GM23338 (cell line): ENCODE measurements around the gene NEURL1.

ENCODE experiments used
- CREB1 ChIP-seq: fragments of 250-450 bp; sonication (Bioruptor Pico); IDR thresholded peaks from 2 replicates; pipeline ENCODE4 v1.5.0; 2020; ENCODE audit warnings: low read depth, mild to moderate bottlenecking, moderate library complexity
- CTCF ChIP-seq, 2 experiments: fragments of 200-600 bp in 1 of 2; sonication (generic) in 1 of 2; conservative IDR thresholded peaks; 2 replicates each; pipeline versions ENCODE4 v1.5.1 to v1.6.1; 2016 to 2017; ENCODE audit warnings: antibody characterized with exemption in 2 of 2, low read depth in 2 of 2, mild to moderate bottlenecking in 2 of 2, moderate library complexity in 1 of 2
- ETS1 ChIP-seq: IDR thresholded peaks from 2 replicates; pipeline ENCODE4 v1.6.1; 2016; ENCODE audit warnings: antibody characterized with exemption
- EZH2 ChIP-seq: fragments of 200-600 bp; sonication (generic); IDR thresholded peaks from one replicate; pipeline ENCODE4 v1.8.0; 2017; ENCODE audit warnings: antibody characterized with exemption, mild to moderate bottlenecking, low read depth; ENCODE audit not compliant: unreplicated experiment
- NANOG ChIP-seq: IDR thresholded peaks from 2 replicates; pipeline ENCODE4 v1.6.1; 2016; ENCODE audit warnings: antibody characterized with exemption, borderline replicate concordance
- POLR2AphosphoS5 ChIP-seq: IDR thresholded peaks from 2 replicates; pipeline ENCODE4 v1.6.1; 2016; ENCODE audit warnings: antibody characterized with exemption, low read depth
- REST ChIP-seq: IDR thresholded peaks from one replicate; pipeline ENCODE4 v1.6.1; 2018; ENCODE audit warnings: antibody characterized with exemption; ENCODE audit not compliant: unreplicated experiment
- STAT1 ChIP-seq: IDR thresholded peaks from one replicate; pipeline ENCODE4 v1.6.1; 2016; ENCODE audit warnings: antibody characterized with exemption; ENCODE audit not compliant: unreplicated experiment

GRCh38 chr10:103469201-103469600 is 24.3 kb upstream of the NEURL1 start:
- TF ChIP-seq POLR2AphosphoS5 (no peak), NANOG (no peak), CTCF (conservative IDR thresholded peaks at IDR 0.05; ENCODE audit: low read depth in 2 of 2) (no peak), EZH2 (no peak), REST (no peak), CREB1 (no peak), ETS1 (no peak), STAT1 (no peak)
